HepG2 (cell line): Measurements from ENCODE around the gene C2CD3. TPM values are rescaled to one million over a fixed set of nuclear protein-coding genes. Genes with fewer than 3 reads are reported as not detected.

ENCODE experiments used
- CEBPZ ChIP-seq: IDR thresholded peaks from 2 replicates; pipeline ENCODE4 v1.6.1; 2012; ENCODE audit warnings: low read length, improper control_type of control experiment
- CHD4 ChIP-seq: fragments of 200-600 bp; sonication (generic); IDR thresholded peaks from 2 replicates; pipeline ENCODE4 v1.7.0; 2017; ENCODE audit warnings: mild to moderate bottlenecking, low read length, borderline replicate concordance
- GATAD2A ChIP-seq: IDR thresholded peaks from 2 replicates; pipeline ENCODE4 v1.6.1; 2016
- IKZF4 ChIP-seq: sonication (generic); formaldehyde crosslinking; IDR thresholded peaks from 2 replicates; pipeline ENCODE4 v1.5.1; 2020; ENCODE audit warnings: borderline replicate concordance, mild to moderate bottlenecking, low read depth, missing genetic modification reagents; ENCODE audit errors: not compliant biosample characterization
- KAT7 ChIP-seq: IDR thresholded peaks from 2 replicates; pipeline ENCODE4 v1.6.1; 2018; ENCODE audit warnings: borderline replicate concordance, missing compliant biosample characterization
- LCORL ChIP-seq, 2 experiments: fragments of 450-650 bp in 1 of 2; sonication (generic) in 1 of 2; formaldehyde crosslinking in 1 of 2; IDR thresholded peaks; 2 replicates each; pipeline versions ENCODE4 v1.5.0 to v1.6.1; 2017 to 2020; ENCODE audit warnings: antibody characterized with exemption in 1 of 2, missing genetic modification reagents in 1 of 2
- MTF1 ChIP-seq: sonication (generic); formaldehyde crosslinking; IDR thresholded peaks from 2 replicates; pipeline ENCODE4 v1.5.0; 2020; ENCODE audit warnings: missing genetic modification reagents
- MZF1 ChIP-seq: sonication (generic); formaldehyde crosslinking; IDR thresholded peaks from 2 replicates; pipeline ENCODE4 v1.8.1; 2023; ENCODE audit warnings: mild to moderate bottlenecking, missing genetic modification reagents, borderline replicate concordance
- PBX3 ChIP-seq: sonication (generic); formaldehyde crosslinking; IDR thresholded peaks from 2 replicates; pipeline ENCODE4 v1.8.1; 2023; ENCODE audit warnings: missing genetic modification reagents, inconsistent platforms, borderline replicate concordance
- PITX1 ChIP-seq: sonication (generic); formaldehyde crosslinking; IDR thresholded peaks from 2 replicates; pipeline ENCODE4 v1.5.1; 2020; ENCODE audit warnings: mild to moderate bottlenecking, missing genetic modification reagents
- RORA ChIP-seq: sonication (generic); formaldehyde crosslinking; IDR thresholded peaks from 2 replicates; pipeline ENCODE4 v1.5.0; 2020; ENCODE audit warnings: mild to moderate bottlenecking, missing genetic modification reagents, moderate library complexity
- ZBTB42 ChIP-seq: sonication (generic); formaldehyde crosslinking; IDR thresholded peaks from 2 replicates; pipeline ENCODE4 v1.5.0; 2020; ENCODE audit warnings: mild to moderate bottlenecking, missing genetic modification reagents
- ZFP37 ChIP-seq: sonication (generic); formaldehyde crosslinking; IDR thresholded peaks from 2 replicates; pipeline ENCODE4 v1.4.0; 2020; ENCODE audit warnings: missing genetic modification reagents, borderline replicate concordance
- ZKSCAN5 ChIP-seq: sonication (generic); formaldehyde crosslinking; IDR thresholded peaks from 2 replicates; pipeline ENCODE4 v1.5.1; 2020; ENCODE audit warnings: mild to moderate bottlenecking, missing genetic modification reagents
- ZNF180 ChIP-seq: sonication (generic); formaldehyde crosslinking; IDR thresholded peaks from 2 replicates; pipeline ENCODE4 v1.4.0; 2020; ENCODE audit warnings: low read depth, missing genetic modification reagents, borderline replicate concordance
- ZNF276 ChIP-seq: sonication (generic); formaldehyde crosslinking; IDR thresholded peaks from 2 replicates; pipeline ENCODE4 v1.4.0; 2020; ENCODE audit warnings: mild to moderate bottlenecking, low read depth, missing genetic modification reagents
- ZNF83 ChIP-seq: sonication (generic); formaldehyde crosslinking; IDR thresholded peaks from 2 replicates; pipeline ENCODE4 v1.4.0; 2020; ENCODE audit warnings: missing genetic modification reagents, mild to moderate bottlenecking, borderline replicate concordance
- ZNF850 ChIP-seq: sonication (generic); formaldehyde crosslinking; conservative IDR thresholded peaks from 2 replicates; pipeline ENCODE4 v1.9.0; 2021; ENCODE audit warnings: mild to moderate bottlenecking, missing genetic modification reagents
- polyA plus RNA-seq, 8 experiments: library from polyadenylated mRNA; depleted of rRNA in 3 of 8; stranded (reverse) in 7 of 8; unstranded in 1 of 8; fragments of >200 nt; fragmentation: Illumina TruSeq in 4 of 8; extraction: Trizol in 4 of 8; gene quantifications; 2 replicates each; pipeline versions ENCODE4 v1.2.1 to v1.2.3, GENCODE V29; 2011 to 2016; ENCODE audit warnings: low read depth in 4 of 8, missing spikeins in 1 of 8, mixed read lengths in 1 of 8; ENCODE audit not compliant: insufficient read depth in 1 of 8
- total RNA-seq, 5 experiments: library from RNA; depleted of rRNA; stranded (reverse); fragments of >200 nt; fragmentation: Illumina TruSeq; extraction: Trizol; gene quantifications; 2 replicates each; pipeline ENCODE4 v1.2.3, GENCODE V29; 2016; ENCODE audit warnings: low read depth in 1 of 5
- TF ChIP-seq, protein P1 (sequence below): IDR thresholded peaks from 2 replicates; pipeline ENCODE4 v1.6.1; 2016; ENCODE audit warnings: low read depth, borderline replicate concordance
- TF ChIP-seq, protein P2 (sequence below): sonication (generic); formaldehyde crosslinking; conservative IDR thresholded peaks from 2 replicates; pipeline ENCODE4 v1.4.0; 2020; ENCODE audit warnings: missing genetic modification reagents
- TF ChIP-seq, protein P3 (sequence below): sonication (generic); formaldehyde crosslinking; IDR thresholded peaks from 2 replicates; pipeline ENCODE4 v1.4.0; 2020; ENCODE audit warnings: low read depth, mild to moderate bottlenecking, missing genetic modification reagents

C2CD3 gene
- total and polyA plus RNA-seq, 2 of the 13 experiments (the other 11 are each of a cell fraction or from before 2014, with no cell fraction given): 5.5 to 6.4 TPM

DNA sequence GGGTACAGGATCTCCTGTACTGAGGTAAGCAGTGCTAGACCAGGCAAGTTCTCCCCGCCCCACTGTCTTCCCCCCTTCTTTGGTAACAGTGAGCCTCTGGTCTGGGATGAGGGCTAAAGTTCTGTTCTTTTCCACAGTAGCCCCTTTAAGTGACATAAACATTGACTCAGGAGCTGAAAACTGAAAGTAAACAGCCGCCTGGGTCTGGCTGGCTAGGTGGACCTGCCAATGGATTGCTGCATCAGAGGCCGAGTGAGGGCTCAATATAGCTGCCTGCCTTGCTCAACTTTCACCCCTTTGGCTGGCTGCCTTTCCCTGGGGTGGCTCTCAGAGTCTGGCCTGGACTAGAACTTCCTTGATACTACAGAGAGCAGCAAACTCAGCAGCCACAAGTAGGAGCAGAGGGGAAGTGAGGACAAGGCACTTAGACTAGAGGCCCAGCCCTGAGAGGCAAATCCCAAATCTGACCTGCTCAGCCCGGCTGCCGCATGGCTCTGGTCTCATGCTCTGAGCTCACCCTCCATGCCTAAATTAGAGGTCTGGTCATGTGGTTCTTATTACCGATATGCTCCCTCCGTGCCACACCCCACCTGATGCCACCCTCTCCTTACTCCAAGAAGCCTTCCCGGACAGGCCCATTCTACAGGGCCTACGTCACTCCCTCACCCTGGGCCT lies 152.3 kb downstream of the C2CD3 start (continued):
- TF ChIP-seq ZNF276: no peak
- no peak; the same call in 1 of the 2 replicates for TF ChIP-seq CHD4
- no peak for TF ChIP-seq RORA (CRISPR knock-in tag)
- TF ChIP-seq ZNF83: no peak
- TF ChIP-seq, protein P1, sequence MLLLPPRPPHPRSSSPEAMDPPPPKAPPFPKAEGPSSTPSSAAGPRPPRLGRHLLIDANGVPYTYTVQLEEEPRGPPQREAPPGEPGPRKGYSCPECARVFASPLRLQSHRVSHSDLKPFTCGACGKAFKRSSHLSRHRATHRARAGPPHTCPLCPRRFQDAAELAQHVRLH (CRISPR knock-in tag): 0 out of 2 replicates have a peak, but pooled peaks have one; percentile 23
- TF ChIP-seq PITX1 (CRISPR knock-in tag): peak; percentile 57; the same call in 1 of the 2 replicates
- TF ChIP-seq ZNF180: no peak
- no peak for TF ChIP-seq PBX3 (CRISPR knock-in tag)
- TF ChIP-seq ZBTB42: no peak
- TF ChIP-seq, protein P2, sequence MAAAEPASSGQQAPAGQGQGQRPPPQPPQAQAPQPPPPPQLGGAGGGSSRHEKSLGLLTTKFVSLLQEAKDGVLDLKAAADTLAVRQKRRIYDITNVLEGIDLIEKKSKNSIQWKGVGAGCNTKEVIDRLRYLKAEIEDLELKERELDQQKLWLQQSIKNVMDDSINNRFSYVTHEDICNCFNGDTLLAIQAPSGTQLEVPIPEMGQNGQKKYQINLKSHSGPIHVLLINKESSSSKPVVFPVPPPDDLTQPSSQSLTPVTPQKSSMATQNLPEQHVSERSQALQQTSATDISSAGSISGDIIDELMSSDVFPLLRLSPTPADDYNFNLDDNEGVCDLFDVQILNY (CRISPR knock-in tag): no peak
- no peak for TF ChIP-seq LCORL (IDR thresholded peaks at IDR 0.05)
- peak; percentile 94 for TF ChIP-seq LCORL (CRISPR knock-in tag; IDR thresholded peaks at IDR 0.05)
- no peak for TF ChIP-seq ZKSCAN5 (CRISPR knock-in tag)
- TF ChIP-seq, protein P3, sequence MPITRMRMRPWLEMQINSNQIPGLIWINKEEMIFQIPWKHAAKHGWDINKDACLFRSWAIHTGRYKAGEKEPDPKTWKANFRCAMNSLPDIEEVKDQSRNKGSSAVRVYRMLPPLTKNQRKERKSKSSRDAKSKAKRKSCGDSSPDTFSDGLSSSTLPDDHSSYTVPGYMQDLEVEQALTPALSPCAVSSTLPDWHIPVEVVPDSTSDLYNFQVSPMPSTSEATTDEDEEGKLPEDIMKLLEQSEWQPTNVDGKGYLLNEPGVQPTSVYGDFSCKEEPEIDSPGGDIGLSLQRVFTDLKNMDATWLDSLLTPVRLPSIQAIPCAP (CRISPR knock-in tag): no peak
- TF ChIP-seq ZNF850: no peak
- no peak for TF ChIP-seq CEBPZ
- no peak for TF ChIP-seq MZF1 (CRISPR knock-in tag)
- no peak; the same call in 1 of the 2 replicates for TF ChIP-seq ZFP37 (CRISPR knock-in tag)
- no peak for TF ChIP-seq MTF1 (CRISPR knock-in tag)
- no peak for TF ChIP-seq IKZF4 (CRISPR knock-in tag)
- no peak for TF ChIP-seq KAT7 (CRISPR knock-in tag)
- peak; percentile 67 for TF ChIP-seq GATAD2A (CRISPR knock-in tag)
